ENCODE results near the gene CYB561D1.

Gene CYB561D1

DNA sequence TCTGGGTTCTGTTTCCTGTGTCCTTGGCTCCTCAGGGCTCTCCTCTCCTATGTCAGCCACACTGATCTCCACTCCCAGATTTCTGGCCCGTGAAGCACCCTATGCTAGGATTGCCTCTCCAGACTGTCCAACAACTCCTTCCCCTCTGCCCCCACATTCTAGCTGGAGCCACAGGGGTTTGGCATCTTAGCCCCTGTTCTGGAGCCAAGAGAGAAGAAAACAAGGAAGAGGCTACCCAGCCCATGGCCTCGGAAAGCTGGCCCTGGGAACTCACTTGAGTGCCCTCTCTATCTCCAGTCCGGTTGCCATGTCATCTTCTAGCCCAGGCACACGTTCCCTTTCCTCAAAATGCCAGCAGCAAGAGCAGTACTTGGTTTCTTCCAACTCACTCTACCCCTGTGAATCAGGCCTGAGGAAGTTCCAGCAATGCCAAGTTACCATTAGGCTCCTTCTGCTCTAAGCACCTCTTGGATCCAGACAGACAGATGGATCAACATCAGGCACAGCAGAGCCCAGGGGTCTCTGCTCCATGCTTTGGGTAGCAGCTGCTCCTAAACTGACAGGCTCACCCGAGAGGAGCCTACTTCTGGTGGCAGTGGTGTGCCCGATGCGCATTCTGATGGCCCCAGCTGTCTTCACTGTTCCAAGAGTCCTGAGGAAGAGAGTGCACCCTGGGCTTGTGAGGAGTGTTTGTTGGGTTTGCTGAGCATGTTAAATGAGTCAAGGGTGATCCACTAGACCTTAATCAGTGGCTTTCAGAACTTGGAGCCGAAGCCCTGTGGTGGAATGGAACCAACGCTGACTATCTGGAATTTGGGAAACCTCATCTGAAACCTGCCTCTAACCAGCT, 34.2 kb downstream of the CYB561D1 start:
- in situ Hi-C loops (cut with HindIII; ENCODE audit: low sequenced_read_pairs): loop anchor here (25.0 kb wide), 1 partner anchor 234 kb away; the partner anchor contains the start of gene EPS8L3

DNA sequence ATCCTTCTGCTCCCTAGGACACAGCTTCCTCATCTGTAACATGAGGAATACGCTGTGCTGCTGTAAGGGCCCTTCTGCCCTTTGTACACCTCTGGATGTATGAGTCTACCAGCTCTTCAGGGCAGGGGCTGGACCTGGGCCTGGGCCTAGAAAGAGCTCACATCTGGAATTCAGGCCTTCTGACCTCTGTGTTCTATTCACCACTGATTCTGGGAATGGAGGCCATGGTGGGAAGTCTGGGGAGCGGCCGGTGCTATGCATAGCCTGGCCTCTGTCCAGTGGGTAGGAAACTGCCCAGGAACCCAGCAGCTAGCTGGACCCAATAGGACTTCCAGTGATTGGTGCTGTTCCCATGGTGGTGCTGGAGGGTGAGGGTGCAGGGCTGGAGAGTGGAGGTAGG, 34.8 kb downstream of the CYB561D1 start:
- in situ Hi-C loops (cut with HindIII; ENCODE audit: low sequenced_read_pairs): loop anchor here (25.0 kb wide), 1 partner anchor 234 kb away; the partner anchor contains the start of gene EPS8L3

DNA sequence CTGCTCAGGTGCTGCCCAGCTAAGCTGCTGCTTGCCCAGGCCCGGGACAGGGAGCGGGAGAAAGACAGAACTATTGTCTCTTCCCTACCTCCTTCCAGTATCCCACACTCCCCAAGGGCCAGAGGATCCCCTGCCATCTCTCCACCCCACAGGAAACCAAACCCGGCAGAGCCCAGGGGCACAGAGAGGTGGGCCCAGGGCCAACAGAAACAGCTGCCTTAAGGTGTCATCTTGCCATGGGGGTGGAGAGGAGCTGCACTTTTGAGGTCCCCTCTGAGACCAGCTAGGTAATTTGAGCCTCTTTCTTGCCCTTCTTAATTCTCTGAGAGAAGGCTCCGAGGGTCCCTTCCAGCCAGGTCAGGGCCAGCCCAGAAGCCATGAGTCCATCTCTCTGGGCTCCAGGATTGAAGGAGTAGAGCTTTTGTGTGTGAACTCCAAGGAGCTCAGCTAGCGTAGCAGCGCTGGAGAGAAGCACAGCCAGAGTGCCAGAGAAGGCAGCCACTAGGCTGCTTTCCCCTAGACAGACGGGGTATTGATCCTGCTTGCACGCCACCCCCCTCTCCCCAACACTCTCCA, 36.1 kb downstream of the CYB561D1 start:
- in situ Hi-C loops (cut with HindIII; ENCODE audit: low sequenced_read_pairs): loop anchor here (25.0 kb wide), 1 partner anchor 232 kb away; the partner anchor contains the start of gene EPS8L3

GRCh38 chr1:109530457-109531087, 36.7 kb downstream of the CYB561D1 start:
- in situ Hi-C loops (cut with HindIII; ENCODE audit: low sequenced_read_pairs): loop anchor here (25.0 kb wide), 1 partner anchor 232 kb away; the partner anchor contains the start of gene EPS8L3

- in situ Hi-C loops (cut with HindIII; ENCODE audit: low sequenced_read_pairs): loop anchor here (25.0 kb wide), 1 partner anchor 231 kb away; the partner anchor contains the start of gene EPS8L3
Observed at GRCh38 chr1:109531380-109531779, 37.5 kb downstream of the CYB561D1 start.

DNA sequence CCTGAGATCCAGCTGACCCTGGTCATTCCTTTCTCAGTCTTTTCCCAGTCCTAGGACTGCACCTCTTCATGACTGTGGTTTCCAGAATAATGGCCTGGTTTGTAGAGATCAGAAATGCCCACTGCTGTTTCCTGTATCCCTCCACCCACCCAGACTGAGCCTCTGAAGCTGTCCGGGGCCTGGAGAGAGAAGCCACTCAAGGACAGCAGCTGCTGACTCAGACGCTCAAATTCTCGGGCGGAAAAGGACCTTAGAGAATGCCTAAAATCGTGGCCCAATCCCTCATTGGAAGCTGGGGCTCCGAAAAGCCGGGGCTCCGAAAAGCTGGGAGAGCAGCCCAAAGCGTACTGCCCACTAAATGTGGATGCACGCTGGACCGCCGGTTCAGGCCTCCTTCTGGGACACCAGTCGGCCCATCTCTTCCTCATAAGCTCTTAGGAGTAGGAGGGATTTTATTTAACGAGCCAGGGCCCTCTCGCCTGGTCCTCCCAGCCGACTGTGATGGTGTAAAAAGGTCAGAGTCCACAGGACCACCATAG, 38.0 kb downstream of the CYB561D1 start:
- in situ Hi-C loops (cut with HindIII; ENCODE audit: low sequenced_read_pairs): loop anchor here (25.0 kb wide), 1 partner anchor 230 kb away; the partner anchor contains the start of gene EPS8L3

GRCh38 chr1:109532365-109533136, 38.7 kb downstream of the CYB561D1 start:
- in situ Hi-C loops (cut with HindIII; ENCODE audit: low sequenced_read_pairs): loop anchor here (25.0 kb wide), 1 partner anchor 230 kb away; the partner anchor contains the start of gene EPS8L3

DNA sequence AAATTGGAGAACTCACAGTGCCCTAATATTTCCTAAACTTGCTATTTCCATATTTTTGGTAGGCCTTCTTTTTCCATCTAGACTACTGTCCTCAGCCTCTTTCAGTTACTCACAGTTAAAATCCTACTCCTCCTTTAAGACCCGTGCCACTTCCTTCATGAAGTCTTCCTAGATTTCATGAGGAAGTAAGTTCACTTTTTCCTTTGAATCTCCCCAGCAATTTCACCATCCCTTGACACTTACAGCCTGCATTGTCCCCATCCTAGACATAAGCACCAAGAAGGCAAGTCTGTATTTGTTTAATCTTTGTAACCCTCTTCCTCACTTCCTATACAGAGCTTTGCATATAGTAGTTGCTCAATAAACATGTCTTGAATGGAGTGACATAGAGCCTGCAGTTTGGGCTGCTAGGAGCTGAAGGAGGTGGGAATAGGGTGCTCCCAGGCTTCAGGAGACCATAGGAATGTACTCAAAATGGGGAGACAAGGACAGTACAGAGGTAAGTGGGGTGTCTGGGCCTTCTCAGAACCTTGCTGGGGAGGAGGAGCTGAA, 40.5 kb downstream of the CYB561D1 start:
- in situ Hi-C loops (cut with HindIII; ENCODE audit: low sequenced_read_pairs): loop anchor here (25.0 kb wide), 1 partner anchor 228 kb away; the partner anchor contains the start of gene EPS8L3

DNA sequence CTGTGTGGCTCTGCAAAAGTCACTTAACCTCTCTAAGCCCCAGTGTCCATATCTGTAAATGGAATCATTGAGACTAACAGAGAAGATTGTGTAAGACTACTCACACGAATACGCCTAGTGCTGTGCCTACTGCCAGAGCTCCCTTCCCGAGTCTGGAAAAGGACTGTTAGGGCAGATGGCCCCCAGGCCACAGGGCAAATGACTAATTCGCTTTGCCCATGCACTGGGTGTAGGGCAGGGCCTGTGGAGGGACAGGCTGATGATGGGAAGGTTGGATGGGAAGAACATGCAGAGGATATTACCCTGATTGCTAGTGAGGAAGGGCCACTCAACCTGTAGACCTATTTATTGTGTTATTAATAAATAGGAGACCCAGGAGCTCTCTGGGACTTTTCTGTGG, 41.6 kb downstream of the CYB561D1 start:
- in situ Hi-C loops (cut with HindIII; ENCODE audit: low sequenced_read_pairs): loop anchor here (5.0 to 25.0 kb wide), 3 partner anchors 43 to 227 kb away; partner anchors contain the start of genes CYB561D1 and EPS8L3

- in situ Hi-C loops (cut with HindIII; ENCODE audit: low sequenced_read_pairs): loop anchor here (5.0 to 25.0 kb wide), 3 partner anchors 44 to 226 kb away; partner anchors contain the start of genes CYB561D1 and EPS8L3
Observed at GRCh38 chr1:109535971-109536491, 42.1 kb downstream of the CYB561D1 start.

DNA sequence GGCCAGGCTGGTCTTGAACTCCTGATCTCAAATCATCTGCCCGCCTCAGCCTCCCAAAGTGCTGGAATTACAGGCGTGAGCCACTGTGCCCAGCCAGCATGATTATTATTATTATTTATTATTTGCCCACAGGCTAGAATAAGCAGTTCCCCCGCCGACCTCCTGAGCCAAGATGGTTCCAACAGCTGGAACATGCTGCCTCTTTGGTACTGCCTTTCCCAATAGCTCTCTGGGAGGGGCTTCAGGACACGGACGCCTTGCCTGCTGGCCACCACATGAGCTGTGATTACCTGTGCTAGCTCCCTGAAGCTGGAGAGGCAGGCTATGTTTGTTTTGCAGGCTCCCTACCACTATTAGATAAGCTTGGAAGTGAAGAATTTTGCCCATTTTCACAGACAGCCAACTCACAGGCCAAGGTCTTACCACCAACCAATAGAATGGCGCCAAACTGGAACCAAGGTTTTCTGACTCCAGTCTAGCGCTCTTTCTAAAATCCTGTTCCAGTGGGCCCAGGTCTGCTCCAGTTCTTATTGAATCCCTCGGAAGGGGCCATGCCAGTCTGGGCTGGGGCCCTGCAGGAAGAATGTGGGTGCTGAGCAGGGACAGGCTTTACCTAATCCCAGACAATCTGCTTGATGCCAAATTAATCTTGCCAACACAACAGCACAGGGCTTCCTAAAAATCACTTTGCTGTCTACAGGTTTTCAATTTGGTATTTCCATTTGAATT, 43.7 kb downstream of the CYB561D1 start:
- in situ Hi-C loops (cut with HindIII; ENCODE audit: low sequenced_read_pairs): loop anchor here (5.0 to 25.0 kb wide), 3 partner anchors 45 to 225 kb away; partner anchors contain the start of genes CYB561D1 and EPS8L3

DNA sequence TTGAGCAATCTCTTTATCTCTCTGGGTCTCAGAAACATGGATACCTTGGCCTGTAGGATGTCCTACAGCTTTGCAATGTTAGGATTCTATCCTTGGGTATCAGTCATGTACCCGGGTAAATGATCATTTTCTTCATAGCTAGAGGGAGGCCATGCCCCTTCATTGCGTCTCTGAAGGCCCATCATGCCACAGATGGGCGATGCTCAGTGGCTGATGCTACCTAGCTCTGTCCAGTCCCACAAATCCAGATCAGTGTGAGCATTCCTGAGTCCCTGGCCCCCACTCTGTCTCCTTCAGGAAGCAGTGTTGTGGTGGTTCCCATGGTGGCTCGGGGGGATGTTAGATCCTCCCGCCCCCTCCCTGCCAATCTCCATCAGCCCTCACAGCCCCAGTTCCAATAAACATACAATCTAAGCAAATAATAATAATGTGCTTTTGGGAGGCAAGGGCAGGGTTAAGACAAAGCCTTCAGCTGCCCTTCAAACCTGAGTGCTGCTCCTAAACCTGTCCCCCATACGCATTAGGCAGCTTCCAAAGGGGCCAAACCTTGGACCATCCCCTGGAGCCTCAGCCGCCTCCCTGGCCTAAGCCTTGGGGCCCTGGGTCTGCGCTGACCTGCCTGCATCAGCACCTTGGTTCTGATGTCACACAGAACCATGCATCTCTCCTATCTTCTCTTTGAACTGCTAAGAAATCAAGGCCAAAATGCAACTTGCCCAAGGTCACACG, 45.1 kb downstream of the CYB561D1 start:
- in situ Hi-C loops (cut with HindIII; ENCODE audit: low sequenced_read_pairs): loop anchor here (5.0 to 25.0 kb wide), 3 partner anchors 47 to 223 kb away; partner anchors contain the start of genes CYB561D1 and EPS8L3

- in situ Hi-C loops (cut with HindIII; ENCODE audit: low sequenced_read_pairs): loop anchor here (5.0 to 25.0 kb wide), 3 partner anchors 47 to 223 kb away; partner anchors contain the start of genes CYB561D1 and EPS8L3
Observed at GRCh38 chr1:109539676-109540075, 45.8 kb downstream of the CYB561D1 start, which contains the start of gene GPR61. Gene GPR61 (plus strand): TSS chr1:109539872. CDS start chr1:109543023, 3,151 bp downstream.

- in situ Hi-C loops (cut with HindIII; ENCODE audit: low sequenced_read_pairs): loop anchor here (25.0 kb wide), 1 partner anchor 221 kb away; the partner anchor contains the start of gene EPS8L3
Observed at GRCh38 chr1:109541102-109541501, 47.2 kb downstream of the CYB561D1 start.

DNA sequence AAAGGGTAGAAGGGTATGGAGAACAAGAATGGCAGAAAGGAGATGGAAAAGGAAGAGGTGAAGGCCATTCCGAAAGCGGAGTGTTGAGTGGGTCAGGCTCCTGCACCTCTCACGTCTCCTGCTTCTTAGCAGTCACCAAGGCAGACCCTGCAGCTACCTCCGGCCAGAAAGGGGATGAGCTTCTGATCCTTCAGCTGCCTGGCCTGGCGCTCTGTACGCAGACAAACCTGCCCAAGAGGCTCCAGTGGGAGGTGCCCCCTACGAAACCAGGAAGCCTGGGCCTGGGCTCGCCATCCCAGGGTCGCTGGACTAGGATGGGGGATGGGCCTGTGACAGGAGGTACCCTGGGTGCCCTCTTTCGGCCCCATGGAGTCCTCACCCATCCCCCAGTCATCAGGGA, 48.8 kb downstream of the CYB561D1 start:
- in situ Hi-C loops (cut with HindIII; ENCODE audit: low sequenced_read_pairs): loop anchor here (25.0 kb wide), 1 partner anchor 220 kb away; the partner anchor contains the start of gene EPS8L3

GRCh38 chr1:109543283-109543987, 49.5 kb downstream of the CYB561D1 start:
- in situ Hi-C loops (cut with HindIII; ENCODE audit: low sequenced_read_pairs): loop anchor here (25.0 kb wide), 1 partner anchor 219 kb away; the partner anchor contains the start of gene EPS8L3

Measured in endothelial cell of hepatic sinusoid (primary cell).